Ascending aorta (tissue), 2 donors: ENCODE data around the gene CDYL2. TPM values are rescaled to one million over a fixed set of nuclear protein-coding genes. Genes with fewer than 3 reads are reported as not detected.

Source experiments
- DNase-seq, 2 donors: peaks; one replicate each; pipeline ENCODE4 v3.0.0-alpha.2; 2019; ENCODE audit warnings: low spot score in 2 of 2
- H3K27ac ChIP-seq, 2 donors: fragments of 200-600 bp; sonication (generic); one replicate each; pipeline ENCODE4 v1.5.1; 2016 to 2017; ENCODE audit warnings: mild to moderate bottlenecking in 1 of 2
- H3K27me3 ChIP-seq: fragments of 200-600 bp; sonication (generic); one replicate; pipeline ENCODE4 v1.5.1; 2017
- H3K36me3 ChIP-seq, 2 donors: fragments of 200-600 bp; sonication (generic); one replicate each; pipeline ENCODE4 v1.5.1; 2016
- H3K4me1 ChIP-seq, 2 donors: fragments of 200-600 bp; sonication (generic); one replicate each; pipeline ENCODE4 v1.5.1; 2016 to 2017; ENCODE audit warnings: mild to moderate bottlenecking in 1 of 2
- H3K4me3 ChIP-seq, 2 donors: fragments of 200-600 bp; sonication (generic); one replicate each; pipeline ENCODE4 v1.5.1; 2016 to 2017; ENCODE audit warnings: mild to moderate bottlenecking in 1 of 2
- H3K9me3 ChIP-seq, 2 donors: fragments of 200-600 bp; sonication (generic); one replicate each; pipeline ENCODE4 v1.5.1; 2016
- intact Hi-C: fragments of 100-400 bp; cut with DNase I; formaldehyde crosslinking; loops from one replicate; pipeline ENCODE4 v1.15.1; 2023
- total RNA-seq: library from RNA; depleted of rRNA; stranded (reverse); fragments of >200 nt; gene quantifications from one replicate; pipeline ENCODE4 v1.1.0, GENCODE V29; 2016
- TF ChIP-seq, protein P1 (sequence below), 3 experiments: fragments of 200-600 bp in 2 of 3; fragments of 450-650 bp in 1 of 3; sonication (generic) in 2 of 3; IDR thresholded peaks; one replicate each; pipeline ENCODE4 v1.5.1; 2016 to 2019; ENCODE audit warnings: antibody characterized with exemption in 3 of 3, mild to moderate bottlenecking in 1 of 3, moderate library complexity in 1 of 3

CDYL2 gene
- total RNA-seq, 1 donor from 2014 or later, result 5.0 TPM

DNA sequence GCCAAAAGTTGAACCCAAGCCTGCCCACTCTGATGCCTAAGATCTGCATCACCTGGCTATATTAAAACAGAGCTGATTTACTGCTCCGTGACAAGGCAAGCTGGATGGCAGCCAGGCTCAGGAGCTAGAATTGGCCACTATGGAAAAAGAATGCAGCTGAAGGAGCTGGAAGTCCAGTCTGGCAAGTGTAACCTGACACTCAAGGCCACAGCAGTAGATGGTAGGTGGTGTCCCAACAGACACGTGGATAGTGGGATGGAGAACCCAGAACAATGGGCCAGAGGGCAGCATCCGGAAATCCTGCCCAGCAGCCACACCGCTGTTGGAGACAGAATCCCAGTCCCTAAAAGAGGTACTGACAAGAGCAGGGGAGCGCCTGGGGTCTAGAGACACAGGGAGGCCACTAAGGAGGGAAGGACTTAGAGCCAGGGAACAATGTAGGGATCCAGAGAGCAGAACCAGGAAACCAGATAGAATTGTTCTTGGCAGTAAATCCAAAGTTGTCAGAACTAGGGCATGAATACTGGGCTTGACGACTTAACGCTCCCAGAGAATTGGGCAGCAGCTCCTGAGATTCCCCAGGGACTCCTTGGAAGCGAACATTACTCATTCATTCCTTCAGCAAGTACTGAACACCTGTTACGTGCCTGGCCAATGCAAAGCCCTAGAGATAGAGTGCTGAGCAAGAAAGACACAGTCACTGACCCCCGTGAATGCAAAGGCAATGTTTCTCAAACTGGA lies 85.7 kb downstream of the CDYL2 start:
- no peaks in the 10 kb centered on the region for H3K27me3 ChIP-seq
- peak overlapping the region in 1 of 2 donors; percentile 11 for H3K27ac ChIP-seq
- intact Hi-C loops, result no loop called here
- peaks cover 0 to 4% of the 10 kb centered on the region in 2 donors for H3K9me3 ChIP-seq
- H3K4me1 ChIP-seq, result peaks cover 0 to 3% of the 10 kb centered on the region in 2 donors
- TF ChIP-seq, protein P1, sequence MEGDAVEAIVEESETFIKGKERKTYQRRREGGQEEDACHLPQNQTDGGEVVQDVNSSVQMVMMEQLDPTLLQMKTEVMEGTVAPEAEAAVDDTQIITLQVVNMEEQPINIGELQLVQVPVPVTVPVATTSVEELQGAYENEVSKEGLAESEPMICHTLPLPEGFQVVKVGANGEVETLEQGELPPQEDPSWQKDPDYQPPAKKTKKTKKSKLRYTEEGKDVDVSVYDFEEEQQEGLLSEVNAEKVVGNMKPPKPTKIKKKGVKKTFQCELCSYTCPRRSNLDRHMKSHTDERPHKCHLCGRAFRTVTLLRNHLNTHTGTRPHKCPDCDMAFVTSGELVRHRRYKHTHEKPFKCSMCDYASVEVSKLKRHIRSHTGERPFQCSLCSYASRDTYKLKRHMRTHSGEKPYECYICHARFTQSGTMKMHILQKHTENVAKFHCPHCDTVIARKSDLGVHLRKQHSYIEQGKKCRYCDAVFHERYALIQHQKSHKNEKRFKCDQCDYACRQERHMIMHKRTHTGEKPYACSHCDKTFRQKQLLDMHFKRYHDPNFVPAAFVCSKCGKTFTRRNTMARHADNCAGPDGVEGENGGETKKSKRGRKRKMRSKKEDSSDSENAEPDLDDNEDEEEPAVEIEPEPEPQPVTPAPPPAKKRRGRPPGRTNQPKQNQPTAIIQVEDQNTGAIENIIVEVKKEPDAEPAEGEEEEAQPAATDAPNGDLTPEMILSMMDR (IDR thresholded peaks at IDR 0.05), result peak in 1 of 3 experiments; percentile 6
- DNase-seq, result no peak
- no peaks in the 10 kb centered on the region for H3K36me3 ChIP-seq
- no peak overlapping the region for H3K4me3 ChIP-seq

DNA sequence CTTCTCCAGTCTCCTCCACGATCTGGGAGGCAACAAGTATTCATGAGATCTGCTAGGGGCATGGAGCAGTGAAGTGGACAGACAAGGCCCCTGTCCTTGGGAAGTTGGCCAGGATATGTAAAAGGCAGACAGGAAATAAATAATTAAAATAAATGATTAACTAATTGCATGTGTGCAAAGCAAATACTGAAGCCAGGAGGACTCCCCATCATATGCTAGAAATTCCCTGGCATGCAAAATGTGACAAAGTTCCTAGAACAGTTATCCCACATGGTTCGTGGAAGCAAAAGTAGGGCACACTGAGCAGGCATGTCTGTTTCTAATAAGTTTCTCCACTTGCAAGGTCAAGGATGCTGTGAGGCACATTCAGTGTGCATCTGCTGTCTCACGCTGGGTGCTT lies 86.8 kb downstream of the CDYL2 start:
- TF ChIP-seq, protein P1 (IDR thresholded peaks at IDR 0.05), result no peak
- DNase-seq, result no peak
- Histone ChIP-seq H3K27ac (no peak overlapping the region), H3K9me3 (peaks cover 0 to 4% of the 10 kb centered on the region in 2 donors), H3K36me3 (no peaks in the 10 kb centered on the region), H3K27me3 (no peaks in the 10 kb centered on the region), H3K4me1 (peaks cover 0 to 3% of the 10 kb centered on the region in 2 donors), H3K4me3 (no peak overlapping the region)
- intact Hi-C loops, result no loop called here

DNA sequence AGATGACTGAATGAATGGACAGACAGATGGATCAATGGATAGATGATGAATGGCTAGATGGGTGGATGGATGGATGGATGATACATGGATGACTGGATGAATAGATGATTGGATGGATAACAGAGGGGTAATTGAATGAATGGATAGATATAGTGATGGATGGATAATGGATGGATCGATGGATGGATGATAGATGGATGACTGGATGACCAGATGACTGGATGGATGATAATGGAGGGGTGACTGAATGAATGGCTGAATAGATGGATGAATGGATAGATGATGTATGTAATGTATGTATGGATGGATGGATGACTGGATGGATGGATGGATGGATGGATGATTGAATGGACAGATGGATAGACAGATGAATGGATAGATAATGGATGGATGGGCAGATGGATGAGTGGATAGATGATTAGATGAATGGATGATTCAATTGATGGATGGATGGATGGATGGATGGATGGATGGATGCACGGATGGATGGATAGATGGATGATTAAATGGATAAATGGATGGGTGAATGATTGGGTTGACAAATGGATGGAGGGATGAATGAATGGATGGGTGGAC lies 87.7 kb downstream of the CDYL2 start:
- no peak for DNase-seq
- TF ChIP-seq, protein P1 (IDR thresholded peaks at IDR 0.05), result no peak
- Histone ChIP-seq H3K4me1 (peaks cover 0 to 3% of the 10 kb centered on the region in 2 donors), H3K36me3 (no peaks in the 10 kb centered on the region), H3K27me3 (no peaks in the 10 kb centered on the region), H3K9me3 (peaks cover 0 to 4% of the 10 kb centered on the region in 2 donors), H3K27ac (no peak overlapping the region), H3K4me3 (no peak overlapping the region)
- intact Hi-C loops, result no loop called here

DNA sequence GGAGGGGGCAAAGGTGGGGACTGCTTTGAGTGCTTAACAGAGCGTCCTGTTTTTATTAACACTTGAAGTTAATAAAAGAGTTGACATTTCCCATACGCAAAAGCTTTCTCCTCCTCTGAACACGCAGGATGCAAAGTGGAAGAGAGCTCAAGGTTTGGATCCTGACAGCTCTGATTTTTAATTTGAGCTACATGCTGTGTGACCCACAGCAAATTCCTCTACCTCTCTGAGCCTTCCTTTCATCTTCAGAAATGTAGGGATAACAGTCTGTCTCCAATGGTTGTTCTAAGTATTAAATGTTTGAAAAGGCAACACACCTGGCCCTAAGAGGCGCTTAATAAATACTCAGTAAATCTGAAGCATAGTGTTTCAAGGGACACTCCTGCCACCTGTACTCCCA lies 93.0 kb downstream of the CDYL2 start:
- no peak for DNase-seq
- H3K9me3 ChIP-seq, result peaks cover 0 to 4% of the 10 kb centered on the region in 2 donors
- H3K27ac ChIP-seq, result no peak overlapping the region
- TF ChIP-seq, protein P1 (IDR thresholded peaks at IDR 0.05), result no peak
- intact Hi-C loops, result no loop called here
- H3K4me1 ChIP-seq, result no peaks in the 10 kb centered on the region
- no peak overlapping the region for H3K4me3 ChIP-seq
- H3K27me3 ChIP-seq, result no peaks in the 10 kb centered on the region
- H3K36me3 ChIP-seq, result no peaks in the 10 kb centered on the region

DNA sequence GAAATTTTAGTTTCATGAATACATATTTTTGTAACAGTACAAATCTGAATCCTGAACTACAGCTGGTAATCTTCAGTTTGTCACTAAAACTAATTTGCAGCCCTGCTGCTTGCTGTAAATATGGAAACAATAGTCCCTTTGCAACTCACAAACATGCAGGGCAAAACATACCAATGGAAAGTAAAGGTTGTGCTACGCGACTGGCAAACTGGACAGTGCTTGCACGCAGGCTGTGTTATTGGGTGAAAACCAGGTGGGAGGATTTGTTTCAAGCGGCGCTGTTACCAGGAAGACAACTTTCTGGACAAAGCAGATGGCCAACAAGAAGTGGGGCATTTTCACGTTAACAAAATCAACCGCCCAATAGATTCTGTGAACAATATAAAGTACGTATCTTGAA lies 93.5 kb downstream of the CDYL2 start:
- TF ChIP-seq, protein P1 (IDR thresholded peaks at IDR 0.05), result no peak
- intact Hi-C loops, result no loop called here
- no peaks in the 10 kb centered on the region for H3K4me1 ChIP-seq
- H3K9me3 ChIP-seq, result peaks cover 0 to 4% of the 10 kb centered on the region in 2 donors
- no peaks in the 10 kb centered on the region for H3K36me3 ChIP-seq
- DNase-seq, result no peak
- no peak overlapping the region for H3K27ac ChIP-seq
- H3K27me3 ChIP-seq, result no peaks in the 10 kb centered on the region
- no peak overlapping the region for H3K4me3 ChIP-seq
